ENCODE data around the gene ZFP62.
"Not testable (repeated sequence)": the region's sequence is repeated elsewhere in the genome, so short reads cannot be mapped to it uniquely, and the experiment has no call there.

Gene ZFP62

GRCh38 chr5:180885845-180886529, 24.9 kb upstream of the ZFP62 start:
- H3K4me1 ChIP-seq (ENCODE audit: insufficient read depth, low read length); H3K4me3 ChIP-seq (ENCODE audit: low read length); H3K27ac ChIP-seq (ENCODE audit: low read length); H3K36me3 ChIP-seq (ENCODE audit: insufficient read depth, low read depth, low read length); H3K9me3 ChIP-seq (ENCODE audit: insufficient read depth, low read depth, low read length); H3K27me3 ChIP-seq (ENCODE audit: insufficient read depth, low read length); H3K9ac ChIP-seq (ENCODE audit: low read depth, low read length): not testable (repeated sequence)

GRCh38 chr5:180875860-180876426, 14.9 kb upstream of the ZFP62 start:
- Histone ChIP-seq H3K9me3 (ENCODE audit: insufficient read depth, low read depth, low read length) (no peaks in the 10 kb centered on the region), H3K4me1 (ENCODE audit: insufficient read depth, low read length) (no peaks in the 10 kb centered on the region), H3K27ac (ENCODE audit: low read length) (no peak overlapping the region), H3K27me3 (ENCODE audit: insufficient read depth, low read length) (no peaks in the 10 kb centered on the region), H3K36me3 (ENCODE audit: insufficient read depth, low read depth, low read length) (no peaks in the 10 kb centered on the region), H3K4me3 (ENCODE audit: low read length) (no peak overlapping the region), H3K9ac (ENCODE audit: low read depth, low read length) (no peak overlapping the region)

GRCh38 chr5:180874804-180875582, 13.9 kb upstream of the ZFP62 start:
- no peaks in the 10 kb centered on the region for H3K9me3 ChIP-seq (ENCODE audit: insufficient read depth, low read depth, low read length)
- H3K9ac ChIP-seq (ENCODE audit: low read depth, low read length), result no peak overlapping the region
- no peak overlapping the region for H3K27ac ChIP-seq (ENCODE audit: low read length)
- H3K4me3 ChIP-seq (ENCODE audit: low read length), result no peak overlapping the region
- H3K27me3 ChIP-seq (ENCODE audit: insufficient read depth, low read length), result no peaks in the 10 kb centered on the region
- no peaks in the 10 kb centered on the region for H3K36me3 ChIP-seq (ENCODE audit: insufficient read depth, low read depth, low read length)
- no peaks in the 10 kb centered on the region for H3K4me1 ChIP-seq (ENCODE audit: insufficient read depth, low read length)

- Histone ChIP-seq H3K36me3 (ENCODE audit: insufficient read depth, low read depth, low read length) (no peaks in the 10 kb centered on the region), H3K4me1 (ENCODE audit: insufficient read depth, low read length) (no peaks in the 10 kb centered on the region), H3K27me3 (ENCODE audit: insufficient read depth, low read length) (no peaks in the 10 kb centered on the region), H3K9me3 (ENCODE audit: insufficient read depth, low read depth, low read length) (no peaks in the 10 kb centered on the region), H3K4me3 (ENCODE audit: low read length) (no peak overlapping the region), H3K27ac (ENCODE audit: low read length) (no peak overlapping the region), H3K9ac (ENCODE audit: low read depth, low read length) (no peak overlapping the region)
Measured at GRCh38 chr5:180873615-180874520, 12.8 kb upstream of the ZFP62 start.

- H3K4me3 ChIP-seq (ENCODE audit: low read length), result no peak overlapping the region
- no peak overlapping the region for H3K27ac ChIP-seq (ENCODE audit: low read length)
- no peak overlapping the region for H3K9ac ChIP-seq (ENCODE audit: low read depth, low read length)
- no peaks in the 10 kb centered on the region for H3K36me3 ChIP-seq (ENCODE audit: insufficient read depth, low read depth, low read length)
- H3K9me3 ChIP-seq (ENCODE audit: insufficient read depth, low read depth, low read length), result no peaks in the 10 kb centered on the region
- H3K4me1 ChIP-seq (ENCODE audit: insufficient read depth, low read length), result no peaks in the 10 kb centered on the region
- H3K27me3 ChIP-seq (ENCODE audit: insufficient read depth, low read length), result no peaks in the 10 kb centered on the region
Measured at GRCh38 chr5:180872419-180872818, 11.3 kb upstream of the ZFP62 start.

GRCh38 chr5:180870276-180871068, 9.4 kb upstream of the ZFP62 start:
- H3K9ac ChIP-seq (ENCODE audit: low read depth, low read length), result no peak overlapping the region
- H3K27ac ChIP-seq (ENCODE audit: low read length), result no peak overlapping the region
- no peaks in the 10 kb centered on the region for H3K27me3 ChIP-seq (ENCODE audit: insufficient read depth, low read length)
- no peak overlapping the region for H3K4me3 ChIP-seq (ENCODE audit: low read length)
- H3K36me3 ChIP-seq (ENCODE audit: insufficient read depth, low read depth, low read length), result no peaks in the 10 kb centered on the region
- H3K9me3 ChIP-seq (ENCODE audit: insufficient read depth, low read depth, low read length), result no peaks in the 10 kb centered on the region
- no peaks in the 10 kb centered on the region for H3K4me1 ChIP-seq (ENCODE audit: insufficient read depth, low read length)

GRCh38 chr5:180869587-180869986, 8.5 kb upstream of the ZFP62 start:
- no peaks in the 10 kb centered on the region for H3K36me3 ChIP-seq (ENCODE audit: insufficient read depth, low read depth, low read length)
- no peaks in the 10 kb centered on the region for H3K9me3 ChIP-seq (ENCODE audit: insufficient read depth, low read depth, low read length)

GRCh38 chr5:180868960-180869359, 7.9 kb upstream of the ZFP62 start:
- H3K4me3 ChIP-seq (ENCODE audit: low read length), result no peak overlapping the region
- H3K27me3 ChIP-seq (ENCODE audit: insufficient read depth, low read length), result no peaks in the 10 kb centered on the region
- no peaks in the 10 kb centered on the region for H3K4me1 ChIP-seq (ENCODE audit: insufficient read depth, low read length)
- H3K9me3 ChIP-seq (ENCODE audit: insufficient read depth, low read depth, low read length), result no peaks in the 10 kb centered on the region
- no peak overlapping the region for H3K9ac ChIP-seq (ENCODE audit: low read depth, low read length)
- H3K36me3 ChIP-seq (ENCODE audit: insufficient read depth, low read depth, low read length), result no peaks in the 10 kb centered on the region
- no peak overlapping the region for H3K27ac ChIP-seq (ENCODE audit: low read length)

More at GRCh38 chr5:180869587-180869986, 8.5 kb upstream of the ZFP62 start:
- H3K27ac ChIP-seq (ENCODE audit: low read length), result no peak overlapping the region
- no peak overlapping the region for H3K9ac ChIP-seq (ENCODE audit: low read depth, low read length)
- no peak overlapping the region for H3K4me3 ChIP-seq (ENCODE audit: low read length)
- no peaks in the 10 kb centered on the region for H3K4me1 ChIP-seq (ENCODE audit: insufficient read depth, low read length)
- H3K27me3 ChIP-seq (ENCODE audit: insufficient read depth, low read length), result no peaks in the 10 kb centered on the region

- no peaks in the 10 kb centered on the region for H3K36me3 ChIP-seq (ENCODE audit: insufficient read depth, low read depth, low read length)
- H3K9ac ChIP-seq (ENCODE audit: low read depth, low read length), result no peak overlapping the region
- H3K27ac ChIP-seq (ENCODE audit: low read length), result no peak overlapping the region
- no peak overlapping the region for H3K4me3 ChIP-seq (ENCODE audit: low read length)
- no peaks in the 10 kb centered on the region for H3K27me3 ChIP-seq (ENCODE audit: insufficient read depth, low read length)
- H3K4me1 ChIP-seq (ENCODE audit: insufficient read depth, low read length), result peaks cover 4% of the 10 kb centered on the region; the same call in 1 of the 2 replicates
- no peaks in the 10 kb centered on the region for H3K9me3 ChIP-seq (ENCODE audit: insufficient read depth, low read depth, low read length)
Measured at GRCh38 chr5:180866985-180867384, 5.9 kb upstream of the ZFP62 start.

- Histone ChIP-seq H3K27me3 (ENCODE audit: insufficient read depth, low read length) (no peaks in the 10 kb centered on the region), H3K9ac (ENCODE audit: low read depth, low read length) (no peak overlapping the region), H3K4me3 (ENCODE audit: low read length) (no peak overlapping the region), H3K4me1 (ENCODE audit: insufficient read depth, low read length) (peaks cover 4% of the 10 kb centered on the region; the same call in 1 of the 2 replicates), H3K27ac (ENCODE audit: low read length) (no peak overlapping the region), H3K9me3 (ENCODE audit: insufficient read depth, low read depth, low read length) (no peaks in the 10 kb centered on the region), H3K36me3 (ENCODE audit: insufficient read depth, low read depth, low read length) (no peaks in the 10 kb centered on the region)
Measured at GRCh38 chr5:180865981-180866695, 5.1 kb upstream of the ZFP62 start.

Measured in iPS-20b (cell line).